NCI-H1436 (cell line): Measurements from ENCODE around the gene DHRS3.

Source experiments
- DNase-seq: peaks from one replicate; lab custom pipeline; 2025; lab: John Stamatoyannopoulos, UW

The DHRS3 gene

DNA sequence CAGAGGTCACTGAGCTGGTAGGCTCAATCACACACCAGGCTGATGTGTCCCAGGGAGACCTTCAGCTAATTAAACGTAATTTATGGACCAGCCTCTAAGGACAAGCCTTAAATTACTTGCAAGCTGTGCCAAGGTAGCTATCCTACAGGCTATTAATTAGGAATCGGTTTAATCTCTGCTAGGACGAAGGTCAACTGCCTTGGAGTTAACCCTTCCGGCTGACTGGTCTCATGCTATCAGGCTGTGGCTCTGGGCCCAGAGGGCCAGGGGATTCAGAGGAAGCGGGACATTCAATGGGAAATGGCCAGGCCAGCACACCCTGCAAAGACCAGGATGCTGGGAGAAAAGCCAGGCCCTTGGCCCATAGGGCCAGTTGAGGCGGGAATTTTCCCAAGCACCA, 19.0 kb downstream of the DHRS3 start:
- no peak for DNase-seq

DNA sequence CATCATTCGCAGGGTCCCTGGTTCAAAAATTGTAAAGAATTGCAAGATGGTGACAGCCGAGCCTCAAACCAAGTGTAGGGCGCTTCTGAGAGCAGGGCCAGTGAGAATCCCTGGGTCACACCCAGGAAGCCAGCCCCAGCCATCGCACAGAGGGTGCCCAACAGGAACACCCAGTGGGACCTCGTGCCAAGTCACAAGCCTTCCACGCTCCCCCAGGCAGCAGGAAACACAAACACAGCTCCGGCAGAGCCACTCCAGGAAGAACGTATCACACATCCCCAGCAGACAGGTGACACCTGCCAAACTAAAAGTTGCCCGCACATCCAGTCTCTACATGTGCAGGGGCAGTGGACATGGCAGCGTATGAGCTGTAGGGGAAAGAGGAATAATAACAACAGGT, 20.2 kb downstream of the DHRS3 start:
- DNase-seq, result no peak

DNA sequence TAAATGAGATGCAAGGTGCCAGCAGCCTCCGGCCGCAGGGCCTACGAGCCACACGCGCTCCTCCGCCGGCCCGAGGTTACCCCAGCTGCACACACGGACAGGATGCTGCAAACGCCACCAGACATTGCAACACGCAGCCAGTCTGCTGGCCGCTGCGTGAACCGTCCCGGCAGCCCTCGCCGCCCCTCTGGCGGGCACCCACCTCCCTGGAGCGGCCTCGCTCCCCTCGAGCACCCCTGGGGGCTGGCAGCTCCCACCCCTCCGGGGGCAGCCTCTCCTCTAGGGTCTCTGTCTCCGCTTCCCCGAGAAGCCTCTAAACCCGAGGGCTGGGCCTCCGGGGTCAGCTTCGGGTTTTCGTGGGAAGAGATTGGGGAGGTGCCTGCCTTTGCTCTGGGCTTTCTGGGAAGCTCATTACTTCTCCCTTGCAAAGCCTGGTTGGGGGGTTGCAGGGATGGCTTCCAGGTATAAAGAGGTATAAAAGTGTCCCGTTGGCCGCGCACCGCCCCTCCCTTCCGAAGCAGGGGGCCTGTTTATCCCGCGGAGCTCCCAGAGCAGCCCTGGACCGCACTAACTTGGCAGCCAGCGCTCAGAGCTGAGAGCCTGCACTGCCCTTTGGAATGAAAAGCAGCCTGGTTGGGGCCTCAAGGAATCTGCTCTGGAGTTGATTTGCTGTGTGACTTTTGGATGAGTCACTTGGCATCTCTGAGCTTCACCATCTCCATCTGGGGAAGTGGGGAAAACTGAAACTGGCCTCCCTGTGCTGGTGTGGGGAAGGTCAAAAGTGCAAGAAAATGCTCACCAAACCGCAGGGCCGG, 21.8 kb downstream of the DHRS3 start:
- DNase-seq, result no peak

DNA sequence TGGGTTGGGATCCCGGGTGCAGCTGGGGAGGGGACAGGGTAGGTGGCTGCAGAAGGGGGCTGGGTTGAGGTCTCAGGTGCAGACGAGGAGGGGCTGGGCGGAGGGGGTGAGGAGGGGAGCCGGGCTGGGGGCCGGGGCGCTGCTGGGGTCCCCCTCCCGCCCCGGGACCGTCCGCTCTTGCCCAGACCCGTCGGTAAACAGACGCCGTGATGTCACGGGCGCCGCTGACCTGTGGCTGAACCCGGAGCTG, 22.3 kb downstream of the DHRS3 start:
- no peak for DNase-seq

DNA sequence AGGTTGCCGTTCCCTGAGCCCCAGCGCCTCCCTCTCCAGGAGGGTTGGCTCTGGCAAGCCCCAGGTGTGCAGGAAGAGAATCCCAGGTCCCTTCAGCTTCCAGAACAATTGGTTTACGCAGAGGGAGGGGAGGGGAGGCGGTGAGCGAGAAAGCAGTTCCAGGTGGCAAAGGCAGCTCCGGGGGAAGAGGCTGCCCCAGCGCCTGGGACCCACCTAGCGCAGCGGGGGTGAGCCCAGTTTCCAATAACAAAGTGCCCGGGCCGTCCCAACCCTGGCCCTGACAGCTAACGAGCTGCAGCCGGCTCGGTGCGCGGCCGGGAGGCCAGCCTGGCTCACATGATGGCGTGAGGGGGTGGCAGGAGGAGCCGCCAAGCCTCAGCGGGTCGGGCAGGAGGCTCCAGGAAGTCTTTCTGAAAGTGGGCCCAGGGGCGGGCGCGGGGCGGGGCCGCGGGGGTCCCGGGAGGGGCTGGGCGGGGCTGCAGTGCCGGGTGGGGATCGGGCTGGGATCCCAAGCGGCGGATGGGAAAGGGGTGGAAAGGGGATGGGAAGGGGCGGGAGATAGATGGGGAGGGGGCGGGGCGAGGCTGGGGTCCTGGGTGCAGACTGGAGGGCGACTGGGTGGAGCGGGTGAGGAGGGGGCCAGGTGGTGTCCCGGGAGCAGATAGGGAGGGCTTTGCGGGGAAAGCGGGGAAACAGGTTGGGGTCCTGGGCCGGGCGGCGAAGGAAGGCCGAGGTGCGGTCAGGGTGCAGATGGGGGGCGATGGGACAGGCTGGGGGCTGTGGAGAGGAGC, 22.8 kb downstream of the DHRS3 start:
- no peak for DNase-seq

DNA sequence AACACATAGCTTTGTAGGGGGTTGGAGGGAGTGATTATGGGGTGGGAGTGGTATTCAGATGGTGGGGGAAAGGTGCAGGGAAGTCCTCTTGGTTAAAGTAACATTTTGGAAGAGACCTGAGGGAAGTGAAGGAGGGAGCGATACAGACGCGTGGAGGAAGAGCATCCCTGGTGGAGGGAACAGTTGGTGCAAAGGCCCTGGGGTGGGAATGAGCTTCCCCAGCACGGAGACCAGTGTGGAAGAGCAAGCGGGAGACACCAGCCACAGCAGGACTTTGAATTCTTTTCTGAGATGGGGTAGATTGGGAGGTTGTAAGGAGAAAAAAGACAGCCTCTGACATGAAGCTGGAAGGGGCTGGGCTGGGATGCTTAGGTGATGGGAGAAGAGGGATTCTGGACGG, 23.5 kb downstream of the DHRS3 start:
- no peak for DNase-seq

DNA sequence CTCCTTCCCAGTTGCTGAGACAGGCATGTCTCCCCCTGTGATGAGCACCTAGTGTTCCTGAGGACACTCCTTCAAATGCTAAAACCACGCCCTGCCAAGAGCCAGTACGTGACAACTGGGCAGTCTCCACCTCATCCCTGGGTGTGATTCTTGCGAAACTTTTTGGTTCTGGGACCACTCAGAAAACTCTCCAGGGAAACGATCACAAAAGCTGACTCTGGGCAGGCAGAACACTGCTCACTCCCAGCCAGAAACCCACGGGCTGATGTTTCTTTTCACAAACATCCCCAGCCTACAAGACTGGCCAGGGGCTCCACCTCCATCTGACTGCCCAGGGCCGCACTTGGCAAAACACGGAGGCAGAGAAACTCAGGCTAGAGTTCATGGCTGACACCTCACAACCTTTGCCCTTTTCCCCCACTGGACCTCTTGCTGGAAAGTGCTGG, 24.4 kb downstream of the DHRS3 start:
- DNase-seq, result no peak

DNA sequence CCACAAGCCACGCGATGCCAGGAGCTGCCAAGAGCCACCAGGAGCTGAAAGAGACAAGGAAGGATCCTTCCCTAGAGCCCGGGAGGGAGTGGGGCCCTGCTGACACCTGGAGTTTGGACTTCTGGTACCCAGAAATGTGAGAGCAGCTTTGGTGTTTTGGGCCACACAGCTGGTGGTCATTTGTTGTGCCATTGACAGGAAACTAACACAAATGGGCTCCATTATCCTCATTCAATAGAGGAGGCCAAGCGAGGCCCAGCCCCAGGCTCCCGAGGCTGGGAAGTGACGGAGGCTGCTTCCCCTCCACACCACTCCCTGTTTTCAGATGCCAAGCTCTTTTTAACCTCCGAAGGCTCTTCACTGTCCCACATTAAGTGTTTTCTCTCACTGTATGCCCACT, 25.5 kb downstream of the DHRS3 start:
- no peak for DNase-seq

DNA sequence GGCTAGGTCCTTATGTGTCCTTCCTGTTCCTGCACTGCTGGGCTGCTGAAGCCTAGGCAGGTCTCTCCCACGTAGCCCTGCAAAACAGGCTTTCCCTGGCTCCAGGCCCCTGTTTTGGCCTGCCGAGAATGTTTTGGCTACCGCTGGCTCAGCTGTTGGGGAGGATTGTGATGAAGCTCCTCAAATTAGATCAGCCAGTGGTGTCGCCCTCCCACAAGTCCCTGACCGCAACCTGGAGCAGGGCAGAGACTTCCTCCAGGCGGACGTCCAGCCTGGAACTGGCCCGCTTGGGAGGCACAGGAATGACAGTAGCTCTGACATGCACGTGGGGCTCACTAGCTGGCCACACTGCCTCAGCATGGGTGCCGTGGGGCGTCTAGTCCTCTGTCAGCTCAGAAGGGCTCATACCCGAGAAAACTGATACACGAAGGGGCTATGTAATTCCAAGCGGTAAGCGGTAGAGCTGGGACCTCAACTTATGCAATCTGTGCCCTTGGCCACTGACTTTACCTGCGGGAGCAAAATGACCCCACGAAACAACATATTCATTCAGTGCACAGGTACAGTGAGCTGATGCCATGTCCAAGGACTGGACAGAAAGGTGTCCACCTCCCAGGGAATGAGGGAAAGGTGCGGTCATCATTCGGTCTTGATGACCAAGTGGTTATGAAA, 26.6 kb downstream of the DHRS3 start:
- DNase-seq, result no peak

DNA sequence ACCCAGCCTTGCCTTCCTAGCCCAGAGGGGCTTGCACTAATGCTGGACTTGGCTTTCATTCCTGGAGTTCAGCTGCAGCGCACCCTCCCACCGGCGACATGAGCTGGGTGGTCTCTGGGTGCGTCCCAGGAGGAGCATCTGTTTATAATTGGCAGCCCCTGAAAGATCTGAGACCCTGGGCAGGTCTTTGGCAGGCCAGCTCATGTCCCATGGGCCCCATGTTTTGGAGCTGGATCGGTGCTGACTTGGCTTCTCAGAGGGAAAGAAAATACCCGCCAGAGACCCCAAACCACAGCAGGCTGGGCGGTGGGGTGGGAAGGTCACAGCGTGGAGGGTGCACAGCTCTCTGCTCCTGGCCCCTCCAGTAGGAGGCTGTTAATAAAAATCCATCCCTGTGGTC, 29.3 kb downstream of the DHRS3 start:
- no peak for DNase-seq

DNA sequence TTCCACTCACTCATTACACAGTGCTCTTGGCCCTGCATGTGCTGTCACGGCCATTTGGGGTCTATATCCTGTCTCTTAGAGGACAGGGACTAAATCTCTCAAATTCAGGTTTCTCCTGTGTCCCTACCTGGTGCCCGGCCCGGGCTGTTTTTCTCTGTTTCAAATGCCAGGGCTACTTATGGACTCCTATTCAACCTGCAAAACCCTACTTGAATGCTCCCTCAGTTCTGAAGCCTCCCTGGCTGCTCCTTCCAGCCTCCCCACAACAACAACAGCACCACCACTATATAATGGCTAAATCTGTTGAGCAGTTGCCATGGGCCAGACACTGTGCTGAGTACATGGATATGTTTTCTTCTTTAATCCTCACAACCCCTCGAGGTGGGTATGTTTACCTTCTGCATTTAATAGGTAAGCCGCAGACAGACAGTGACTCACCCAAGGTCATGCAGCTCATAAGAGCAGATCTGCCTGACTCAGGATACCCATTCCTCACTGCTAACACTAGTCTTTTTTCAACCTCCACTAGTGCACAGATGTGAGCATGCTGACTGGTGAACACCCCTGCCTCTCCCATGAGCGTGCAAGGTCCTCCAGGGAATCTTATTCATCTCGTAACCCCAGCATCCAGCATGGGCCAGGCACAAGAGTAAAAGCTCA, 29.9 kb downstream of the DHRS3 start:
- DNase-seq, result no peak

DNA sequence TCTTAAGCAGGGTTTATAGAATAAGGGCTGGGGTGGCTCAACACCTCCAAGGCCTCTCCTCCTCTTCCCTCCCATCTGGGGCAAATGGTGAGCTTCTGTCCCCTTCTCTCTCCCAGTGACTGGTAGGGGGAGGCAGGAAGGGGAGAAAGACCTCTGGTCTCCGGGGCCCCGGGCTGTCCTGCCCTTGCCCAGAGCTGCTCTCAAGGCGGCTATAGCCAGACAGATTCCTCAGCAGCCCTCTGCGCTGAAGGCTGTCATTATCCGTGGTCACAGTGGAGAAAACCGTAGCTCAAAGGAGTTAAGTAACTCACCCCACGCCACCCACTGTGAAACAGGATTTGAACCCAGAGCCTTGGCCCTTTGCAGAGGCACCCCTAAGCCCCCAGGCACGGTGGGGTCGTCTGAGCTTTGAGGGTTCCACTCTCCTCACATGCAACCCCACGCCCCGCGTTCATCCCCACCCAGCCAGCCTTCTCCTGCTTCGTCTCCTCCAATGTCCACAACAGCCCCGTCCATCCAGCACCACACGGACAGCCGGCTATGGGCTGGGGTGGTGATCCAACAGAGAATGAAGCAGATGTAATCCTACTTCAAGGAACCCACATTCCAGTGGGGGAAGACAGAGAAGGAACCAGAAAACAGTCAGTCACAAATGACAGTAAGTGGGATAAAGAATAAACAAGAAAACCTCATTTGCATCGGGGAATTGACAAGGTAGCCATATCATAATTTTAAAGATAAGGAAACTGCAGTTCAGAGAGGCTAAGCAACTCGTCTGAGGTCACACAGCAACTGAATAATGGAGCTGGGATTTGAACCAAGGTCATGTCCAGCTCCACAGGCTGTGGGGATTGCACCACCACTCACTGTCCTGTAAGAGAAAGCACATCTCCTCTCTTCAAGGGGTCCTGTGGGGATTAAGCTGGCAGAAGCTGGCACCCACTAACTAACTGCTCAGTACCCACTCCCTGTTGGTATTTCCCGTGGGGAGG, 31.8 kb downstream of the DHRS3 start:
- no peak for DNase-seq

DNA sequence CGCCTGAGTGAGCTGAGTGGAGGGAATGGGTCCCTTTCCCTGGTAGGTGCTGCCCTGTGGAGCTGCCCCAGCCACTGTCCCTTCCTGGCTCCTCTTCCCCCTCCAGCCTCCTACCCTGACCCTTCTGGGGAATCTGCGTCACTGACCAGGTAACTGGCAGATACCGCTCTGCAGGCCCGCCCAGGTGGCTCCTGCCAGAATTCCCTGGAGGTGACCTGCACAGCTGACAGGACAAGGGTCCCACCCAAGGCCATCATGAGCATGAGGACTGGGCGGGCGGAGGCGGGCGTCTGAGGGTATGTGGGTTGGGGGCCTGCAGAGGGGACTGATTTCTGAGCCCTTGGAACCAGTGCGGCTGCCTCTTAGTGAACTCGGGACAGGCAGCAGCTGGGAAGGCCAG, 32.5 kb downstream of the DHRS3 start:
- no peak for DNase-seq

DNA sequence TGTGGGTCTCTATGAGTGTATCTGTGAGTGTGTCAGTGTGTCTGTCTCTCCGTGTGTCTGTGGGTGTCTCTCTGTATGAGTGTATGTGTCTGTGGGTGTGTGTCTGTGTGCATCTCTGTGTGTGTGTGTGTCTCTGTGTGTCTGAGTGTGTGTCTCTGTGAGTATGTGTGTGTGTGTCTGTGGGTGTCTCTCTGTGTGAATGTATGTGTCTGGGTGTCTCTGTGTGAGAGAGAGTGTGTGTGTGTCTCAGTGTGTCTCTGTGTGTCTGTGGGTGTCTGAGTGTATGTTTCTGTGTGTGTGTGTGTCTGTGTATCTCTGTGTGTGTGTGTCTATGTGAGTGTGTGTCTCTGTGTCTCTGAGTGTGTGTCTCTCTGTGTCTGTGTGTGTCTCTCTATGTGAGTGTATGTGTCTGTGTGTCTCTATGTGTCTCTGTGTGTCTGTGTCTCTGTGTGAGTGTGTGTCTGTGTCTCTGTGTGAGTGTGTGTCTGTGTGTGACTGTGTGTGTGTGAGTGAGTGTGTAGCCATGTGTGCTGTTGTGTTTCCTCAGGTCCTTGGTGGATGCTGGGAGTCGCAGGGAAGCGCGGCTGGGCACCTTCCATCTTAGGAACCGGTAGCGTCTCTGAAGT, 33.0 kb downstream of the DHRS3 start:
- DNase-seq, result no peak

DNA sequence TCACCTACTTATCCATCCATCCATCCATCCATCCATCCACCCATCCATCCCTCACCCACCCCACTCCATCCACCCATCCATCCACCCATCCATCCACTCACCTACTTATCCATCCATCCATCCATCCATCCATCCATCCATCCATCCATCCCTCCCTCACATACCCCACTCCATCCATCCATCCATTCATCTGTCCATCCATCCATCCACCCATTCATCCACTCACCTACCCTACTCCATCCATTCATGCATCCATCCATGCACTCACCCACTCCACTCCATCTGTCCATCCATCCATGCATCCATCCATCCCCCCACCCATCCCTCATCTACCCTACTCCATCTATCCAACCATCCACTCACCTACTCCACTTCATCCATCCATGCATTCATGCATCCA, 34.5 kb downstream of the DHRS3 start:
- no peak for DNase-seq

DNA sequence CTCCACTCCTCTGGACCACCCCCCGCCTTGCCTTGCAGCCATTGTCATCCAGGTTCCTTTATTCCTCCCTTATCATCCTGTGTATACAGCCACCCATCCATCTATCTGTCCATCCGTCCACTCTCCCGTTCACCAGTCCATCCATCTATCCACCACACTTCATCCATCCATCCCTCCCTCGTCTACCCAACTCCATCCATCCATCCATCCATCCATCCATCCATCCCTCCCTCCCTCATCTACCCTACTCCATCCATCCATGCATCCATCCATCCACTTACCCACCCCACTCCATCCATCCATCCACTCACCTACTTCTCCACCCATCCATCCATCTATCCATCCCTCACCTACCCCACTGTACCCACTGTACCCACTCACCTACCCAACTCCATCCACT, 35.4 kb downstream of the DHRS3 start:
- no peak for DNase-seq

DNA sequence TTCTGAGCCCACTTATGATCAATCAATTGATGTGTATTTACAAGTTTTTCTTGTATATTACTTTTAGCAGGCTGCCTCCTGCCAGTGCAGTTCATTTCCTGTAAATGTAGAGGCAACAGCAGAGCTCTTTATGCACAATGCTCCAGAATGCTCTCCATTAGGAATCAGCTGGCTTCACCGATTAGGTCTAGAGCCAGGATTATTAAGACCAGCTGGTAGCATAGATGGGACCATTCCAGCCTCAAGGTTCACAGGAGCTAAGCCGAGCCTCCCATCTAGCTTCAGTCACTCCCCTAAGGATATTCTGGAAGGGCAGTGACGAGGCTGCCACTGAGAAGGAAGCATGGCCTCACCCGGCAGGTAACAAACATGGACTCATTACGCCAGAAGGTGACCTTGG, 36.8 kb downstream of the DHRS3 start:
- DNase-seq, result no peak

DNA sequence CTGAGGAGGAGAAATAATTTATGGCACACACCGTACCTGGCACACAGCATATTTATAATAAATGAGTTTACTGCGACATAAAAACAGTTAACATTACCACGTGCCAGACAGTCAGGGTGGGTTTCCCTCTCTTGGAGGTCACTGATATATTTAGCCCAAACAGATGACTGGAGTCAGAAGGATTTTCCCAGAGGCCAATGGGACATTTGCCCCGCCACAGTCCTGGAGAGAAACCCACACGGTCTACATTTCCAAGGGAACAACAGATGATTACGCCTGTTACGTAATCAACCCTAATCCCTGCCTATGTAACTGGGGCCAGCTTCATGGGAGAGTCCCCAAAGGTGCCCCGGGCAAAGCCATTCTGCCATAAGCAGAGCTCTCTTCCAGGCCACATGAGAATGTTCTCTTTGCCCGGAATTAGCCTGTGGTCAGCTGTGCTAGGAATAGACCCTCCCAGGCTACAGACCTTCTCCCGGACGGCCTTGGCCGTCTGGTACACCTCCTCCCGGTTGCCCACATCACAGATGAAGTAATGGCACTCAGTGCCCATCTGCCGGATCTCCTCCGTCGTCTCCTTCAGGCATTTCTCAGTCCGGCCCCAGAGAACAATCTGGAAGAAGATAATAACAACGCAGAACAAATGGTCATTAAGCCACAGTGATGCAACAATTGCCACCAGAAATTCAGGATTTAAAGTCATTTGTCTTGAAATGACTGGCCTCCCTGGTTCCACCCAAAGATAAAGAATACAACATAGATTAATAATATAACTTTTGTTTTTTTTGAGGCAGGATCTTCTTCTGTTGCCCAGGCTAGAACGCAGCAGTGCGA, 37.7 kb downstream of the DHRS3 start:
- DNase-seq, result no peak

DNA sequence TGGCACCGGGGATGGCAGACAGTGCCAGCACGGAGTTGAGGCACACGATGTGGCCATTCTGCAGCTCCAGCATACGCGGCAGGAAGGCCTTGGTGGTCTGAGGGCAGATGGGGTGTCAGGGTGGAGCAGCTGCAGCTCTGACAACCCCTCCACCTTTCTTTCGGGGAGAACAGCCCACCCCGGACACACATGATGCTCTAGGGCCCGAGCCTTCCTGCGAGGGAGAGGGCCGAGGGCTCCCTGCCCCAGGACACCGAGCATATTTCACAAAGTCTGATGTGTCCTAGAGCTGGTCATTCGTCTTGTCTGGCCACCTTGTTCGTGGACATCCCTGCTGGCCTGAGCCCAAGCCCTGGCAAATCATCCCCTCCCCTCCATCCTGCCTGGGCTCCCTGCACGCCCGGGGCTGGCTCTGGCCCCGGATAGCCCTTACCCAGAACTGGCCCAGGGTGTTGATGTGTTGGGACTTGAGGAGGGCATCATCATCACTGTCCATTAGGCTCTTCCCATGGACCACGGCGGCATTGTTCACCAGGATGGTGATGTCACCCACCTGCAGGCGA, 39.1 kb downstream of the DHRS3 start:
- DNase-seq, result no peak

DNA sequence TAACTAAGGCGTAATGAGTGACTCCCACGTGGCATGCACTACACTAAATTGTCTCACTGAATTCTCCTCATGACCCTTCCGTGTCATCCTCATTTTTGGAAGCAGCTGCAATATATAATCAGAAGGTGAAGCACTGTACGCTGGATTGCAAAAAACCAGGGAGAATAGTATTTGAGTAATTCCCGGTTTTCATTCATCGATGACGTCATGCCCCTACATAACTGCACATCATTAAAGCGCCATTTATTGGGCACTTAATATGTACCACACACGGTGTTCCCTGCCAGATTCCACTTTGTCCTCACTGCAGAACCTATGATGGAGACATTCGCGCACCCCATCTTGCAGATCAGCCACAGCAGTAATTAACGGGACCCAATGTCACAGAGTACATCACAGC, 41.0 kb downstream of the DHRS3 start:
- DNase-seq, result no peak
